Sigmoid colon (tissue), 7 donors: ENCODE measurements around the gene ZNF385A. TPM values are rescaled to one million over a fixed set of nuclear protein-coding genes. Genes with fewer than 3 reads are reported as not detected.

ENCODE experiments used
- DNase-seq: peaks from one replicate; pipeline ENCODE4 v3.0.0-alpha.2; 2019
- H3K27ac ChIP-seq, 4 donors: fragments of 200-600 bp; sonication (generic); one replicate each; pipeline ENCODE4 v1.5.1; 2016 to 2019; ENCODE audit warnings: mild to moderate bottlenecking in 1 of 4
- H3K27me3 ChIP-seq, 3 donors: fragments of 200-600 bp; sonication (generic); one replicate each; pipeline ENCODE4 v1.5.1; 2019; ENCODE audit warnings: mild to moderate bottlenecking in 1 of 3
- H3K36me3 ChIP-seq, 4 donors: fragments of 200-600 bp; sonication (generic); one replicate each; pipeline ENCODE4 v1.5.1; 2016 to 2019
- H3K4me1 ChIP-seq, 4 donors: fragments of 200-600 bp; sonication (generic); one replicate each; pipeline ENCODE4 v1.5.1; 2017 to 2019
- H3K4me3 ChIP-seq, 4 donors: fragments of 200-600 bp; sonication (generic); one replicate each; pipeline ENCODE4 v1.5.1; 2017 to 2019; ENCODE audit warnings: mild to moderate bottlenecking in 2 of 4, moderate library complexity in 1 of 4
- H3K9me3 ChIP-seq, 4 donors: fragments of 200-600 bp in 3 of 4; sonication (generic) in 3 of 4; one replicate each; pipeline versions ENCODE4 v1.5.1 to v1.6.1; 2013 to 2019
- EP300 ChIP-seq, 4 donors: sonication (generic); formaldehyde crosslinking; IDR thresholded peaks; one replicate each; pipeline ENCODE4 v1.6.1; 2017; ENCODE audit warnings: antibody characterized with exemption in 4 of 4
- POLR2A ChIP-seq, 2 donors: fragments of 450-650 bp; IDR thresholded peaks; one replicate each; pipeline ENCODE4 v1.6.1; 2016; ENCODE audit warnings: antibody characterized with exemption in 2 of 2, mild to moderate bottlenecking in 2 of 2, moderate library complexity in 2 of 2
- POLR2AphosphoS5 ChIP-seq, 4 donors: sonication (generic); formaldehyde crosslinking; IDR thresholded peaks; one replicate each; pipeline ENCODE4 v1.6.1; 2017; ENCODE audit warnings: antibody characterized with exemption in 4 of 4
- WGBS, 2 donors: extraction: QIAGEN DNeasy Blood & Tissue Kit; methylation state at CpG; one replicate each; pipeline ENCODE4 v1.1.7; 2013; 5-methylcytosine and 5-hydroxymethylcytosine counted together
- intact Hi-C: fragments of 100-400 bp; cut with DNase I; formaldehyde crosslinking; loops from one replicate; pipeline ENCODE4 v1.15.1; 2023
- polyA plus RNA-seq, 3 donors: library from polyadenylated mRNA; stranded (reverse); fragments of 200-250 nt; gene quantifications; one replicate each; pipeline ENCODE4 v1.2.3, GENCODE V29; 2013
- total RNA-seq, 4 donors: library from RNA; depleted of rRNA; stranded (reverse); fragments of >200 nt; gene quantifications; one replicate each; pipeline ENCODE4 v1.1.0, GENCODE V29; 2016
- TF ChIP-seq, protein P1 (sequence below), 4 experiments: fragments of 450-650 bp in 3 of 4; fragments of 200-600 bp in 1 of 4; IDR thresholded peaks; one replicate each; pipeline ENCODE4 v1.5.1; 2016 to 2019; ENCODE audit warnings: antibody characterized with exemption in 4 of 4, mild to moderate bottlenecking in 3 of 4, moderate library complexity in 2 of 4
- donor health status: healthy with polysubstance abuse.
- donor health status: Bipolar disorder and iron deficiency.
- donor health status: healthy.

ZNF385A gene
- total and polyA plus RNA-seq, 7 donors = 4.4 to 19.2 (median 8.4) TPM

GRCh38 chr12:54350743-54351142 lies 33.8 kb downstream of the ZNF385A start:
- peaks cover 3 to 48% (median 40%) of the 10 kb centered on the region in 4 donors for H3K4me1 ChIP-seq
- no peak overlapping the region for H3K4me3 ChIP-seq
- DNase-seq = no peak
- 73 to 92% methylated on average over 3 of the region's 3 CpGs for WGBS, 2 donors
- H3K36me3 ChIP-seq = peaks cover 19 to 55% (median 44%) of the 10 kb centered on the region in 4 donors
- intact Hi-C loops = no loop called here
- H3K27ac ChIP-seq = peak overlapping the region in 3 of 4 donors; percentile 86 to 91 (median 88)
- H3K27me3 ChIP-seq = no peaks in the 10 kb centered on the region
- no peaks in the 10 kb centered on the region for H3K9me3 ChIP-seq
- no peak for TF ChIP-seq POLR2A (IDR thresholded peaks at IDR 0.05)
- TF ChIP-seq EP300 (IDR thresholded peaks at IDR 0.05) = no peak
- TF ChIP-seq, protein P1, sequence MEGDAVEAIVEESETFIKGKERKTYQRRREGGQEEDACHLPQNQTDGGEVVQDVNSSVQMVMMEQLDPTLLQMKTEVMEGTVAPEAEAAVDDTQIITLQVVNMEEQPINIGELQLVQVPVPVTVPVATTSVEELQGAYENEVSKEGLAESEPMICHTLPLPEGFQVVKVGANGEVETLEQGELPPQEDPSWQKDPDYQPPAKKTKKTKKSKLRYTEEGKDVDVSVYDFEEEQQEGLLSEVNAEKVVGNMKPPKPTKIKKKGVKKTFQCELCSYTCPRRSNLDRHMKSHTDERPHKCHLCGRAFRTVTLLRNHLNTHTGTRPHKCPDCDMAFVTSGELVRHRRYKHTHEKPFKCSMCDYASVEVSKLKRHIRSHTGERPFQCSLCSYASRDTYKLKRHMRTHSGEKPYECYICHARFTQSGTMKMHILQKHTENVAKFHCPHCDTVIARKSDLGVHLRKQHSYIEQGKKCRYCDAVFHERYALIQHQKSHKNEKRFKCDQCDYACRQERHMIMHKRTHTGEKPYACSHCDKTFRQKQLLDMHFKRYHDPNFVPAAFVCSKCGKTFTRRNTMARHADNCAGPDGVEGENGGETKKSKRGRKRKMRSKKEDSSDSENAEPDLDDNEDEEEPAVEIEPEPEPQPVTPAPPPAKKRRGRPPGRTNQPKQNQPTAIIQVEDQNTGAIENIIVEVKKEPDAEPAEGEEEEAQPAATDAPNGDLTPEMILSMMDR (IDR thresholded peaks at IDR 0.05) = no peak

- H3K4me1 ChIP-seq = peaks cover 3 to 43% (median 35%) of the 10 kb centered on the region in 4 donors
- peaks cover 19 to 65% (median 55%) of the 10 kb centered on the region in 4 donors for H3K36me3 ChIP-seq
- H3K9me3 ChIP-seq = no peaks in the 10 kb centered on the region
- peak overlapping the region in 1 of 4 donors; percentile 91 for H3K27ac ChIP-seq
- no peak overlapping the region for H3K4me3 ChIP-seq
- no peak for DNase-seq
- no peaks in the 10 kb centered on the region for H3K27me3 ChIP-seq
- intact Hi-C loops = no loop called here
- TF ChIP-seq POLR2A (IDR thresholded peaks at IDR 0.05) (no peak), EP300 (IDR thresholded peaks at IDR 0.05) (no peak)
Measured at GRCh38 chr12:54349679-54350078, 34.9 kb downstream of the ZNF385A start.

GRCh38 chr12:54349036-54349435 lies 35.5 kb downstream of the ZNF385A start:
- Histone ChIP-seq H3K9me3 (no peaks in the 10 kb centered on the region), H3K4me1 (peaks cover 3 to 40% (median 35%) of the 10 kb centered on the region in 4 donors), H3K36me3 (peaks cover 23 to 72% (median 61%) of the 10 kb centered on the region in 4 donors), H3K27me3 (no peaks in the 10 kb centered on the region), H3K27ac (no peak overlapping the region), H3K4me3 (no peak overlapping the region)
- TF ChIP-seq, protein P1 (IDR thresholded peaks at IDR 0.05) = no peak
- no peak for TF ChIP-seq POLR2A (IDR thresholded peaks at IDR 0.05)
- TF ChIP-seq POLR2AphosphoS5 (IDR thresholded peaks at IDR 0.05) = no peak
- TF ChIP-seq EP300 (IDR thresholded peaks at IDR 0.05) = no peak
- DNase-seq = no peak
- intact Hi-C loops = no loop called here
- WGBS, 2 donors = 90 to 93% methylated on average over 4 of the region's 4 CpGs

DNA sequence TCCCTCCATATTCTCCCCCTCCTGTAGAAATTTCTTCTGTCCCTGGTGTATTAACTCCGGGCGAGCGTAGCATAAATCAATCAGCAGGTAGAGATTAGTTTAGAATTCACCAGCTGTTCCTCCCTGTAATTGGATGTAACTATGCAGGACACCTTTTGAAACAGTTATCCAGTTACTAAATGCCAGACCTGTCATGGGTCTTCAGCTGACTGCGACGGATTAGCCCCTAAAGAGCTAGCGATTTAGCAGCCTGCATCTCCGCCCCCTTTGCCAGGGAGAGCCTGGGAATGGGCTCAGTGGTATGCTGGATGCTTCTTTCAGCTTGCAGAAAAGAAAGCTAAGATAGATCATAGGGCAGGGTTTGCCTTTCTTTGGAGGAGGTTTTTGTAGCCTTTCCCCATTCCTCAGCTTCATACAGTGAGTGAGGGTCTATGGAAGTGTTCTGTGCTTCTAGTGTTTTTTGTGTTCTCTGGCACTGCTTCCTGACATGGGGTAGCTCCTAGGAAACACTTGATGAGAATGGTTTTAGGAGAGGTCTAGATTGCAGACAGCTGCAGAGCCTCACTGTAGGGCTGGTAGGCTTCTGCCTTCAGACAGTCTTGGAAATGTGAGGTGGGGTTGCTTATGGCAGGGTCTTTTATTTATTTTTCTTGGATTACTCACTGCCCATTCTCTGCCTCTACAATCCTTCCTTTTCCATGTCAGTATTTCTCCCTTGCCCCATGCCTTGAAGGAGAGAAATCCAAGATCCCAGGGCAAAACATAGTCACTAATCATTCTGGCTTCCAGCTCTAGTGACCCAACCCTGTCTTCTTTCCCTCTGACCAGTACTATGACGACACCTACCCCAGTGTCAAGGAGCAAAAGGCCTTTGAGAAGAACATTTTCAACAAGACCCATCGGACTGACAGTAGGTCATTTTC lies 42.9 kb downstream of the ZNF385A start:
- no peak for TF ChIP-seq EP300 (IDR thresholded peaks at IDR 0.05)
- TF ChIP-seq, protein P1 (IDR thresholded peaks at IDR 0.05) = no peak
- TF ChIP-seq POLR2A (IDR thresholded peaks at IDR 0.05) = no peak
- no peak for TF ChIP-seq POLR2AphosphoS5 (IDR thresholded peaks at IDR 0.05)
- H3K4me3 ChIP-seq = no peak overlapping the region
- no peak for DNase-seq
- H3K27me3 ChIP-seq = no peaks in the 10 kb centered on the region
- H3K4me1 ChIP-seq = peaks cover 0 to 54% (median 42%) of the 10 kb centered on the region in 4 donors
- WGBS, 2 donors = 92 to 95% methylated on average over 9 of the region's 9 CpGs
- intact Hi-C loops = no loop called here
- H3K27ac ChIP-seq = peak overlapping the region in 1 of 4 donors; percentile 84
- H3K9me3 ChIP-seq = no peaks in the 10 kb centered on the region
- H3K36me3 ChIP-seq = peaks cover 24 to 62% (median 45%) of the 10 kb centered on the region in 4 donors

- Histone ChIP-seq H3K36me3 (peaks cover 24 to 54% (median 41%) of the 10 kb centered on the region in 4 donors), H3K9me3 (no peaks in the 10 kb centered on the region), H3K27ac (peak overlapping the region in 1 of 4 donors; percentile 84), H3K27me3 (no peaks in the 10 kb centered on the region), H3K4me1 (peaks cover 0 to 62% (median 46%) of the 10 kb centered on the region in 4 donors), H3K4me3 (no peak overlapping the region)
- 88 to 92% methylated on average over 7 of the region's 7 CpGs for WGBS, 2 donors
- intact Hi-C loops = no loop called here
- TF ChIP-seq EP300 (IDR thresholded peaks at IDR 0.05) (no peak), POLR2AphosphoS5 (IDR thresholded peaks at IDR 0.05) (no peak), POLR2A (IDR thresholded peaks at IDR 0.05) (no peak)
- TF ChIP-seq, protein P1 (IDR thresholded peaks at IDR 0.05) = no peak
- DNase-seq = no peak
Measured at GRCh38 chr12:54340846-54341245, 43.7 kb downstream of the ZNF385A start.
